ENCODE results near the gene WWTR1. TPM values are rescaled to one million over a fixed set of nuclear protein-coding genes. Genes with fewer than 3 reads are reported as not detected.

Gene WWTR1
- total and polyA plus RNA-seq, 2 of the 8 experiments (the other 6 are each of a cell fraction or from before 2014, with no cell fraction given) = 15.7 to 18.6 TPM

DNA sequence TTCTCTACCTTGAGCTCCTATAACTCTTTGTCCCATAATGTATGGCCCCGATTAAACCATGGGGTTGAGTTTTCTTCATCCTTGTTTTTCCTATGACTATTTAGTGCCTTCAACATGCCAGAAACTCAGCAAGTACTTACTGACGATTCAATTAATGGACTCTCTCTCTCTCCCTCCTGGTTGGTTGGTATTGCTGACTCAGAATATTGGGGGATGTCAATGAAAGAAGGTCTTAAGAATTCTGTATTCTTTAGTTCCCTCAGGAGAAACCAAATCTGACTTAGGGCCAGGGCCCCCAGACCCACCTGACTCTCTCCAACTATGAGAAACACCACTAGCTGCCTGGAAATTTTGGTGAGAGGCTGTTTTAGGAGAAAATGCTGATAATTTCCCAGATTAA, 142.6 kb downstream of the WWTR1 start:
- Histone ChIP-seq H3K4me2 (ENCODE audit: insufficient read depth in 1 of 2, low read depth in 2 of 2, low read length in 2 of 2) (no peak overlapping the region), H4K5ac (ENCODE audit: insufficient read length, low read depth, low read length) (no peak overlapping the region), H4K91ac (replicated peaks; ENCODE audit: insufficient read length, low read length) (no peak overlapping the region), H3K18ac (ENCODE audit: extremely low read depth, low read length) (no peak overlapping the region), H3K9me3 (ENCODE audit: insufficient read depth in 2 of 2, low read depth in 1 of 2, low read length in 1 of 2) (no peaks in the 10 kb centered on the region), H2BK120ac (replicated peaks; ENCODE audit: low read depth, low read length) (no peak overlapping the region), H3K27me3 (replicated peaks in 1 of 4; ENCODE audit: control insufficient read depth in 3 of 4, extremely low read depth in 1 of 4, insufficient read depth in 3 of 4, low read length in 3 of 4) (no peaks in the 10 kb centered on the region), H3K36me3 (ENCODE audit: control insufficient read depth in 2 of 4, insufficient read depth in 4 of 4, low read length in 3 of 4) (peaks cover 0 to under 1% (median 0%) of the 10 kb centered on the region in 4 experiments; a peak in 1 of 8 replicates), H2BK12ac (ENCODE audit: low read depth, low read length) (no peak overlapping the region), H3K23me2 (ENCODE audit: low read depth, low read length) (no peaks in the 10 kb centered on the region), H2AK5ac (ENCODE audit: low read depth, low read length) (no peak overlapping the region), H2BK15ac (ENCODE audit: low read length) (no peak overlapping the region), H3K79me2 (ENCODE audit: control insufficient read depth in 1 of 2, insufficient read depth in 2 of 2, low read length in 2 of 2) (no peaks in the 10 kb centered on the region), H3K27ac (ENCODE audit: low read depth, low read length) (no peak overlapping the region), H4K20me1 (replicated peaks in 1 of 2; ENCODE audit: control insufficient read depth in 1 of 2, insufficient read depth in 2 of 2, low read length in 2 of 2) (no peaks in the 10 kb centered on the region), H3K14ac (ENCODE audit: insufficient read length) (no peak overlapping the region), H2BK5ac (ENCODE audit: low read depth, low read length) (no peak overlapping the region), H2BK20ac (ENCODE audit: low read length) (no peak overlapping the region), H3K9ac (replicated peaks in 1 of 4; ENCODE audit: extremely low read depth in 1 of 4, low read depth in 3 of 4, low read length in 3 of 4) (no peak overlapping the region), H3K23ac (ENCODE audit: insufficient read length) (no peak overlapping the region), H3K4me1 (replicated peaks in 1 of 4; ENCODE audit: control insufficient read depth in 3 of 4, insufficient read depth in 4 of 4, low read length in 3 of 4) (no peaks in the 10 kb centered on the region), H2AFZ (ENCODE audit: low read length) (no peak overlapping the region), H3K79me1 (ENCODE audit: low read depth, low read length) (no peaks in the 10 kb centered on the region), H3K4ac (replicated peaks; ENCODE audit: insufficient read length, low read depth, low read length) (no peak overlapping the region), H3K4me3 (ENCODE audit: extremely low read depth in 1 of 4, insufficient read depth in 2 of 4, low read depth in 3 of 4, low read length in 4 of 4) (no peak overlapping the region), H4K8ac (ENCODE audit: extremely low read depth, insufficient read depth, low read length) (no peak overlapping the region), H3K56ac (replicated peaks; ENCODE audit: insufficient read length, low read depth, low read length) (no peak overlapping the region)
- POLR2A ChIA-PET (ENCODE audit: partially characterized antibody) = no interaction called here
- WGBS, 2 experiments (ENCODE audit: extremely low coverage in 1 of 2, insufficient coverage in 1 of 2, insufficient read length in 1 of 2, insufficient replicate concordance in 2 of 2, low coverage in 1 of 2, low lambda C conversion rate in 2 of 2, missing lambda C conversion rate in 1 of 2) = 85% methylated on average over 2 of the region's 2 CpGs; no CpG with 5 or more reads in 1 of the 2 experiments
- FAIRE-seq = no peak
- CTCF ChIA-PET (ENCODE audit: partially characterized antibody) = interaction anchor here (1.2 to 6.4 kb wide), 12 partner anchors 8 to 293 kb away, joined by 3 to 53 read pairs (median 16); no protein-coding TSS in a partner anchor
- no peak for DNase-seq (ENCODE audit: low read depth in 1 of 2, low spot score in 2 of 2)
- TF ChIP-seq TEAD4 (IDR thresholded peaks at IDR 0.05; ENCODE audit: low read depth, low read length) (no peak), TAF7 (optimal IDR thresholded peaks at IDR 0.05; ENCODE audit: borderline replicate concordance, low read depth, low read length) (no peak), POLR2A (IDR thresholded peaks at IDR 0.05; ENCODE audit: control extremely low read depth in 1 of 2, low read depth in 2 of 2, low read length in 2 of 2) (no peak), CTBP2 (IDR thresholded peaks at IDR 0.05; ENCODE audit: borderline replicate concordance, insufficient read depth, insufficient read length, low read length) (no peak), ASH2L (IDR thresholded peaks at IDR 0.05; ENCODE audit: low read length) (no peak), EP300 (IDR thresholded peaks at IDR 0.05; ENCODE audit: borderline replicate concordance in 1 of 2, low read depth in 2 of 2, low read length in 2 of 2) (no peak), GTF2F1 (IDR thresholded peaks at IDR 0.05; ENCODE audit: borderline replicate concordance, low read depth, low read length) (no peak), CEBPB (IDR thresholded peaks at IDR 0.05; ENCODE audit: low read depth, low read length) (no peak), CBX8 (IDR thresholded peaks at IDR 0.05; ENCODE audit: borderline replicate concordance, low read depth, low read length) (no peak), SP2 (IDR thresholded peaks at IDR 0.05; ENCODE audit: low read length) (no peak), HDAC2 (IDR thresholded peaks at IDR 0.05; ENCODE audit: borderline replicate concordance in 1 of 2, low read depth in 2 of 2, low read length in 2 of 2) (no peak), BACH1 (IDR thresholded peaks at IDR 0.05; ENCODE audit: low read length) (no peak)
